Measurements from ENCODE around the gene CEBPB.
"Not testable (repeated sequence)": the region's sequence is repeated elsewhere in the genome, so short reads cannot be mapped to it uniquely, and the experiment has no call there.

CEBPB gene

DNA sequence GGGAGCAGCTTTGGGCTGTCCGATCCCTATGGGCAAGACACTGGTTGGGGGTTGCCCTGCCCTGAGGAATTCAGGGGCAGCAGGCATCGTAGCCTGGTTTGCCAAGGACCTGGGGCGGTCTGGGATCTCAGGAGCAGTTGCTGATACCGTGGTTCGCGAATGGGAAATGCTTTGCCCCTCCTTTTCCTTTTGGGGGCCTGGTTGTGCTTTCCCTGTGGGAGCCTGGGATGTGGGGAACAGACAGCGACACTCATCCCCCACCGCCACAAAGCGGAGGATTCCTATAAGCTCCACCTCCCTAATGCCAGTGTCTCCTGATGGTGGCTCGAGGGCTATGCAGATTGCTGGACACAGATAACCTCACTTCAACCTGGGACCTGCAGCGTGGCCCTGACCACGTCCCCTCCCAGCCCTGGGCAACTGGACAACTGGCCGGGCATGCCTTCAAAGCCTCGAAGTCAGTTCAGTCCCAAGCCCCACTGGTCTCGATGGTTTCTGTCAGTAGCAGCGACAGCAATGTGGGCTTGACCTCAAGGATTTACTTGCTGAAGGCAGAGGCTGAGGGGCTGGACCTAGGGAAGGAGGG, 3.3 kb downstream of the CEBPB start:
- DNase-seq, result no peak

DNA sequence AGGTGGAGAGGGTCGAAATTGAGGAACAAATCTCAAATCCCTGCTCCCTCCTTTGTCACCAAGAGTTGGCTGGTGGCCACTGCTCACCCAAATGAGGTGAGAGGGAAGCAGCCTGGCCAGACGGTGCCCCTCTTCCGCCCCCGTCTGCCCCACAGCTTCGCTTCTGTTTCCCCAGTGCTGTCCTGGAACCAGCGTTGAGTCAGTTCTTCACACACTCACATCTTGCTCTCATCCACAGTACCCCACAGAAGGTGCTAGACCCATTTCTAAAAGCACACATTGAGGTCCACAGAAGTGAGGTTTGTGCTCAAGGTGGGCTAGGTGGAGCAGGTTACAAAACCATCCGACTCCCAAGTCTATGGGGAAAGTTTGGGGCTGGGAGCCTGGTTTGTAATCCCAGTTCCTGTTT, 3.8 kb downstream of the CEBPB start:
- no peak for DNase-seq

DNA sequence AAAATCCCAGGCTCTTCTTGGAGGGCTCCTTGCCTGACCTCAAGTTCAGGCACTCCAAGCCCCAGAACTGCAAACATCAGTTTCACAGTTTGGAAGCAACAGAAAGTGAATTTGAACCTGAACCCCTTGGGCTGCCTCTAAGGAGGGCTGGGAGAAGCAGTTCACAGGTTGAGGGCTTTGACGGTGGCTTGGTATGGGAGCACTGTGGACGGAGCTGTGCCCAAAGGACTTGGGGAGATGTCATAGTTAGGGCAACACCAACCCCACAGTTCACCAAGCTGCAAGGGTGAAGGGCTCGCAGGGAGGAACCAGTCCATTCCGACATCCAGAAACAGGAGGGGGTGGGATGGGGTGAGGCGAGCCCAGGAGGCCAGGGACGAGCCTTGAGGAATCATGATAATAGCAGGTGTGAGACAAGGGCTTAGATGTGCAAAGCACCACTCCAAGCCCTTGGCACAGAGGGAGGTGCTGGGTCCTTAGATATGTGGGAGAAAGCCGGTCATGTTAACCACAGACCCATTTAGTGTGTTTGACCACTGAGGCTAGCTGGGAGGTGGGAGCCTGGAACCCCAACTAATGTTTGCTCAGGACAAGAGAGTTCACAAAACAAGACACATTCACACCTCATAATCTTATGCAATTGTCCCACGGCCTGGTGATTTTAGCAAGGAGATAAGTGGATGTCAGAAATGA, 4.3 kb downstream of the CEBPB start:
- DNase-seq, result no peak

DNA sequence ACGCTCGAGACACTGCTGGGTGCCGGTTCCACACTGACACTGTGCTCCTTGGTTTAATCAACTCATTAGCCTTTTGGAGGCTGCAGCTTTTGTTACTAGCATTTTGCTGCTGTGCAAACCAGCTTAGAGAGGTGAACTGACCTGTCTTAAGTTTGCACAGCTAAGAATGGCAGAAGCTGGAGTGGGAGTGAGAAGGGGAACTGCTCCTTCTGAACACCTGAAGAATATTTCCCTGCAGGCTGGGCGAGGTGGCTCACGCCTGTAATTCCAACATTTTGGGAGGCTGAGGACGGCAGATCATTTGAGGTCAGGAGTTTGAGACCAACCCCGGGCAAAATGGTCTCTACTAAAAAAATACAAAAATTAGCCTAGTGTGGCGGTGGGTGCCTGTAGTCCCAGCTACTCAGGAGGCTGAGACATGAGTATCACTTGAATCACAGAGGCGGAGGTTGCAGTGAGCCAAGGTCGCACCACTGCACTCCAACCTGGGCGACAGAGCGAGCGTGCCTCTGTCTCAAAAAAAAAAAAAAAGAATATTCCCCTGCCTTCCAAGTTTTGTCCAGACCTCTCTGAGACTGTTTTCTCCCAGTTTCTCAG, 5.0 kb downstream of the CEBPB start:
- no peak for DNase-seq

DNA sequence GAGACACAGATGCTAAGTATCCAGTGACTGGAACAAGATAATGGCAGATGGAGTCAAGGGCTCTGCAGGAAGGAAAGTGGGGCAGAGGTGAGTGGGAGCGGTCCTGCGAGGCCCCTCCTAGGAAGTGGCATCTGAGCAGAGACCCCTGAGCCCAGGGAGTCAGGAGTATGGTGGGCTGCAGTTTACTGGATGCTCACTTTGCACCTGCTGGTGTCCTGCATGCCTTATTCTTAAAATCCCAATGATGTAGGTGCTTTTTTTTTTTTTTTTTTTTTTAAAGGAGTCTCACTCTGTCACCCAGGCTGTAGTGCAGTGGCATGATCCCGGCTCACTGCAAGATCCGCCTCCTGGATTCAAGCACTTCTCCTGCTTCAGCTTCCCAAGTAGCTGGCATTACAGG, 5.6 kb downstream of the CEBPB start:
- DNase-seq, result no peak

DNA sequence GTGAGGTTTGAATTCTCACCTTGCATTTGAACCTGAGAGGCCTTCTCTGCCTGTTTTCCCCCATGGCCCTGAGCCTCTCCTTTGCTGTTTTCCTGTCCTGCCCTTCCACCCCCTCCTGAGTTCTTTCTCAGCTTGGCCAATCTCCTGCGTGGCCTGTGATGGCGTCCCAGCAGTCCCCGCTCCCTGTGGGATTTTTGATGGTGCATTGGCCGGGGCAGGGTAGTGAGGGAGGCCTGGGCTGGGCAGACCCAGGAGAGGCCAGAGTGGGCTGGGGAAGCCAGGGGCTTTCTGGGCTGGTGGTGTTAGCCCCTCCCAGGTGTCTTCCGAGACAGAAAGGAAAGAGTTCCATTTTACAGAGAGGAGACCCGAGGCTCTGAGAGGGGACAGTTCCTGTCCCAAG, 6.3 kb downstream of the CEBPB start:
- no peak for DNase-seq

DNA sequence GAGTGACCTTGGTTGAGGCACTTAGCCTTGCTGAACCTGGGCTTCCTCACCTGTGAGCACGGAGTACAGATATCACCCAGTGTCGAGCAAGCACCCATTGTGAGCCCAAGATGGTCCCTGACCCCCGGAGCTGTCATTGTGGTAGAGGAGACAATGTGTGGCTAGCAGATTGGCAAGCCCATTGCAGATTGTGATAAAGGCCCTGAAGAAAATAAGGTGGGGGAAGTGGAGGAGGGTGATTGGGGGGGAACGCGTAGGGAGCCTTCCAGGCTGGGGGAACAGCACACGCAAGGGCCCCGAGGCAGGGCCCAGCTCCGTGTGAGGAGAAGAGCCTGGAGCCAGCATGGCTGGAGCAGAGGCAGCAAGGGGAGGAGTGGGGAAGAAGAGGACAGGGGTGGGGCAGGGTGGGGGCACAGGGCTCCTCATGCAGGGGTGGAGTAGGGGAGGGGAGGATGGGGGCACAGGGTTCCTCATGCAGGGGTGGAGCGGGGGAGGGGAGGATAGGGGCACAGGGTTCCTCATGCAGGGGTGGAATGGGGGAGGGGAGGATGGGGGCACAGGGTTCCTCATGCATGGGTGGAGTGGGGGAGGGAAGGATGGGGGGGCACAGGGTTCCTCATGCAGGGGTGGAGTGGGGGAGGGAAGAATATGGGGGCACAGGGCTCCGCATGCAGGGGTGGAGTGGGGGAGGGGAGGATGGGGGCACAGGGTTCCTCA, 7.0 kb downstream of the CEBPB start:
- no peak for DNase-seq

DNA sequence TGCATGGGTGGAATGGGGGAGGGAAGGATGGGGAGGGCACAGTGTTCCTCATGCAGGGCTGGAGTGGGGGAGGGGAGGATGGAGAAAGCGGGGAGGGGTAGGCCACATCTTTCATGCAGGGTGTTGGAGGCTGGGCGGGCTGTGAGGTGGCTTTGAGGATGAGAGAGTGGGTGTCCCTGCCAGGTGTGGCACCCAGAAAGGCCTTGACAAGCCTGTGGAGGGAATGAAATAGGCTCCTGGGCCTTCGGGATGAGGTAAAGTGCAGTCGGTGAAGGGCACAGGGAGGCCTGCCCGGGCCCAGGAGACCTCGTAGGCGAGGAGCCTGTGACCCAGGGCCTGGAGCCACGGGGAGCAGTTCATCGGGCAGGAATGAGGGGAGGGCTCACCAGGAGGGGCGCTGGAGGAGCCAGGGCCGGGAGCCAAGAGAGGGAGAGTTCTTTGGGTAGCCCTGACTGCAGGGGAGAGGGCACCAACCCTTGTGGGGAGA, 7.6 kb downstream of the CEBPB start:
- no peak for DNase-seq

DNA sequence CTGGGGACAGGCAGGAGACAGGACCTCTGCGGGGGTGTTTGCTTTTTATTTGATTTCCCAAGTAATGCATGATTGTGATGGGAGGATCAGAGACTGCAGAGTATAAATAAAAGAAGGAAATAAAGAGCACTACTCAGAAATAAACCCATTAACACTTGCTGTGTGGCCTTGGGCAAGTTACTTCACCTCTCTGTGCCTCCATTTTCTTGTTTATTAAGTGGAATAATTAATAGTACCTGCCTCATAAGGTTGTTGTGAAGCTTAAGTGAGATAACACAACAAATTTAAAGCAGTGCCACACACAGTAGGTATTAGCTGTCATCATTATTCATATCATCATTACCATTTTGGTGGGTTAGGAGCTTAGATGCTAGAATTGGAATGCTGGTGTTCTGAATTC, 8.1 kb downstream of the CEBPB start:
- DNase-seq, result no peak

DNA sequence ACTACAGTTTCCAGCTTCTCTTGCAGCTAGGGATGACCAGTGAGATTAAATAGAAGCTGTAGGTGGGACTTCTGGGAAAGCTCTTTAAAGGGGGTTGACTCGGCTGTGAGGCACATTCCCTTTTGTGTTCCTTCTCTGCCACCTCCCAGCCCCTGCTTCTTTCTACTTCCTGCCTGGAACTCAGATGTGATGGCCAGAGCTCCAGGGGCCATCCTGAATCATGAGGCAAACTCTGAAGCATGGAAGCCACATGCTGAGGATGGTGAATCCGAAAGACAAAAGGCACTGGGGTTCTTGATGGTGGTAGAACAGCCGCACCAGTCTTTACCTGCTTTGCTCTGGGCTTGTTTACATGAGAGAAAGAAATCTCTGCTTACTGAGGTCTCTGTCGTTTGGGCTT, 9.1 kb downstream of the CEBPB start:
- no peak for DNase-seq

DNA sequence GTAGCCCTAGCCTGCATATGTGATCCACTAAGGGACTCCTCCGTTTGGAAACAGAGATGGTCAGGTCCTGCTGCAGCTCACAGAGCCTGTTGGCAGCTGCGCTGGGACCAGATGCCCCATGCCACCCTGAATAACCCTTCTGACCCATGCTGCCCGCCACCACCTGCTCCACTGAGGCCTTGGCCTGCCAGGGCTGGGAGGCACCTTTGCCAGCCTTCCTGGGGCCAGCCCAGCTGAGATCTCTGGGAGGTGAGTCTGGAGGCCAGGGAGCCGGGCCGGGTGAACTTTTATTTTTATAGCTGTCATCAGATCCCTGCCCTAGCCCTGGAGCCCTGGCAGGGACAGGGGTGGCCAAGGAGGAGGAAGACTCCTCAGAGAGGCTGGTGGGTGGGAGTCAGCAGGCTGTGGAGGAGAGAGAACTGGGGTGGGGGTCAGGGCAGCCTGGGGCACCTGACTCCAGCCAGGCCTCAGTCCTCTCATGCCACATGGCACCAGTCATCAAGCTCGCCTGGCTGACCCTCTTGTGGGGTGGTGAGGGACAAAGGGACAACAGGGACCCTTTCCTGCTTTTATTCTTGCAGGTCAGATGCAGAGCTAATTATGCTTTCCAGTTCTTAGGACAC, 10.0 kb downstream of the CEBPB start:
- no peak for DNase-seq

DNA sequence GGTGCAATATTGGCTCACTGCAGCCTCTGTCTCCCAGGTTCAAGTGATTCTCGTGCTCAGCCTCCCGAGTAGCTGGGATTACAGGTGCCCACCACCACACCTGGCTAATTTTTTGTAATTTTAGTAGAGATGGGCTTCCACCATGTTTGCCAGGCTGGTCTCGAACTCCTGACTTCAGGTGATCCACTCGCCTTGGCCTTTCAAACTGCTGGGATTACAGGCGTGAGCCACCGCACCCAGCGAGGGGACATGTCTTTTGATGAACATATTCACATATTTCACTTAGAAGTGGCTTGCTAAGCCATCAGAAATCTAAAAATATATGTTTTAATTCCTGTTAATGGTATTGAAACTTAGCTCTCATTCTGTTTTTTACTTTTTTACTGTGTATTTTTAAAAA, 11.1 kb downstream of the CEBPB start:
- DNase-seq, result not testable (repeated sequence)

DNA sequence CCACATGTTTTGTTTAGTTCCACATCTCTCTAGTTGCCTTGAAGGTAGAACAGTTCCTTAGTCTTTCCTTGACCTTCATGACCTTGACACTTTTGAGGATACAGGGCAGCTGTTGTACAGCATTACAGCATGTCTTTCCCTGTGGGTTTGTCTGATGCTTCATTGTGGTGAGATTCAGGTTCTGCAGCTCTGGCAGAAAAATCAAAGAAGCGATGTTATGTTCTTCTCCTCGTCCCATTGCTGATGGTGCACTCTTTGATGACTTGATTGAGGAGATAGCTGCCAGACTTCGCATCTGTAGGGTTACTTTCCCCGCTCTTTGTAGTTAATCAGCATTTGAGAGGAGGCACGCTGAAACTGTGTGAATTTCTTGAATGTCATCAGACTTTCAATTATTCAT, 12.0 kb downstream of the CEBPB start:
- no peak for DNase-seq

DNA sequence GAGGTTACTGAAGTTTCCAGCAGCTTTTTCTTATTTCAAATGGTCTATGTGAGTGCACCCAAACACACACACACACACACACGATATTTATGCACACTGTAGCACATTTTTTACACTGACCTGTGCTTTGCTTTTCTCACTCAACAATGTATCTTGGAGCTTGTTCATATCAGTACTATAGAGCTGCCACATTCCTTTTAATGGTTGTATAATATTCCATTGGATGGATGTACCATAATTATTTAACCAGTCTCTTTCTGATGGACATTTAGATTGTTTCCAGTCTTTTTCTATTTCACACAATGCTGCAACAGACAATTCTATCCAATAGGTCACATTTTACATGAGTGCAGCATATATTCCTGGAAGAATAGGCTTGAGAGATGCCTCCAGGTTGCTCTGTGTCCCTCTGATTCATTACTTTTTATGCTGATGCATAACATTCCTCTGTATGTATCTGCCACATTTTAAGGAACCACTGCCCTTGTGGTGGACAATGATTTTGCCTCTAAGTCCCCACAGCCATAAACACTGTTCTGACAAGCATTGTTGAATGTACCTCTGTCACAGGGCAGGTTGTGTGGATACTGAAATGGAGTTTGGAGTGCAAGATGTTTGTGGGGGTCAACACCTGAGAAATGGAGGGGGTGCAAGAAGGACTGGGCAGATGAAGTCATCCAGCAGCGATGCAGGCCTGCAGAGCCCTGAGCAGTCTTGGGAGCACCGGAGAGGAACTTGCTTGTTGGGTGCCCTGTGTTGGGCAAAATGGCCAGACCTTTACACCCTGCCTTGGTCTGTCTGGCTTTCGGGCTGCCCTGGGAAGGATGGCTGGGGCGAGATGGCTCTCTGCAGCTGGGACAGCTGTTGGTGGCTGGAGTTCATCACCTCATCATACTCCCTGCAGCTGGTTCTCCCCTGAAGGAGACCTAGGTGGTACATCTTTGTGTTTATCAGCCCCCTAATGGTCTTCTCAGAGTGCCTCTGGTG, 13.6 kb downstream of the CEBPB start:
- no peak for DNase-seq

DNA sequence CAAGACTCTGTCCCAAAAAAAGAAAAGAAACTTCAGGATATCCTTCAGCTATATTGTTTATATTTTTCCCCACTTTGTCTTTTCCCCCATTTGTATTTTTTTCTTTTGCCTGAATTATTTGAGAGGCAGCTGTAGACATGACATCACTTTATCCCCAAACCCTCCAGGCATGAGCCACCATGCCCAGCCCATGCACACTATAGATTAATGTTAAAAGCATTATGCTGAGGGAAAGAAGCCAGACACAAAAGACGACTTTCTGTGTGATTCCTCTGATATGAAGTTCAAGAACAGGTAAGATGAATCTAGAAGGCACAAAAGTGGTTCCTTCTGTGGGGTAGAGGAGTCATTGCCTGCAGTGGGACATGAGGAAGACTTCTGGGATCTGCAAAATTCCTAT, 16.4 kb downstream of the CEBPB start:
- no peak for DNase-seq

DNA sequence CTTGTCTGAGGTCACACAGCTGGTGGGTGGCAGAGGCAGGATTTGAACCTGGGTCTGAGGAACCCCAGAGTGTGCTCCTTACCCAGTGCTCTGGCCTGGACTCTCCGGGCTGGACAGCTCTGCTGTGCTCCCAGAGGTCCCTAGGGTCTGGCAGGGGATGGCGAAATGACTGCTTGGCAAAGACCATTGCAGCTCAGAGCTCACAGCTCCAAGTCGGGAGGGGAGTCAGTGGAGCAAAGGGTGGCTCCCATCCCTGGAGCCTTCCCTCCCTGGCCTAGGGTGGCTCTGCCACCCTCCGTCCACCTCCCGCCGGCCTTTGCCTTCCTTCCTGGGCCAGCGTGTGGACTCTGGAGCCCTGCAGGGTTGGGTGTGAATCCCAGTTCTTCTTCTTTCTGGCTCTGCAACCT, 17.5 kb downstream of the CEBPB start:
- no peak for DNase-seq

DNA sequence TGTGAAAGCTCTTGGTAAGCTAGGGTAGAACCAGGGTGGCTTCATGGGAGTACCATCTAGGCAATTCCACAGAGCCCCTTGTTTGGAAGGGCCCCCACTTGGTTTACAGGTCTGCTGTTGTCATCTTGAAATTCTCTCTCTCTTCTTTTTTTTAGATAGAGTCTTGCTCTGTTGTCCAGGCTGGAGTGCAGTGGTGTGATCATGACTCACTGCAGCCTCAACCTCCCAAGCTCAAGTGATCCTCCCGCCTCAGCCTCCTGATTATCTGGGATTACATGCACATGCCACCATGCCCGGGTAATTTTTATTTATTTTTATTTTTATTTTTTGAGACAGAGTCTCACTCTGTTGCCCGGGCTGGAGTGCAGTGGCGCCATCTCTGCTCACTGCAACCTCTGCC, 18.2 kb downstream of the CEBPB start:
- not testable (repeated sequence) for DNase-seq

DNA sequence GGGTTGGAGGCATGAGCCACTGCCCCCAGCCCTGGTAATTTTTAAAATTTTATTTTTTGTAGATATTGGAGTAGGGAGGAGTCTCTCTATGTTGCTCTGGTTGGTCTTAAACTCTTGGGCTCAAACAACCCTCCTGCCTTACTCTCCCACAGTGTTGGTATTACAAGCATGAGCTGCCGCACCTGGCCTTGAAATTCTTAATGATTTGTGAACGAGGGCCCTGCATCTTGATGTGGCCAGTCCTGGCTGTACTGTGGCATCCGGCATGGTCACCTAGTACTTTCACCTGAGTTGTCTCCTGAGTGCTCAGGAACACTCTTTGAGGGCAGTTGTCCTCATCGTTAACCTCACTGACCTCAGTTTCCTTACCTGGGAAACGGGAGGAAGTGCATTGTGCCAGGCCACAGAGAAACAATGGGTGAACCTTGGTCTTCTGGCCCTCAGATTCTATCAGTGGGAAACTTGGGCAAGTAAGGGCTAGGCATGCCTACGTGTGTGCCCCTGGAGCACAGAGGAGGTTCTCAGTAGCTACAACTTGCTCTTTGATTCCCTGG, 19.5 kb downstream of the CEBPB start:
- no peak for DNase-seq

DNA sequence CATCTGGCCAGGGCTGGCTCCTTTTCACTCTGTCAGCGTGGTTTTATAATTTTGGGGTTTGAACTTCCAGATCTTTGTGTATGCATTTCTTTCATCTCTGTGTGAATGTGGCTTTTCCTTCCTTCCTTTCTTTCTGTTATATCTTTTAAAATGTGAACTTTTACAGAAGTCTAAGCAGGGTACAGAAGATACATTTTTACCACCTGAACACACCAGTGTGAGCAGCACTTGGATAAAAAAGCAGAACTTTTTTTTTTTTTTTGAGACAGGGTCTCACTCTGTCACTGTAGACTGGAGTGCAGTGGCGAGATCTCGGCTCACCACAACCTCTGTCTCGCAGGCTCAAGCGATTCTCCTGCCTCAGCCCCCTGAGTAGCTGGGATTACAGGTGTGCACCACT, 20.5 kb downstream of the CEBPB start:
- DNase-seq, result no peak

DNA sequence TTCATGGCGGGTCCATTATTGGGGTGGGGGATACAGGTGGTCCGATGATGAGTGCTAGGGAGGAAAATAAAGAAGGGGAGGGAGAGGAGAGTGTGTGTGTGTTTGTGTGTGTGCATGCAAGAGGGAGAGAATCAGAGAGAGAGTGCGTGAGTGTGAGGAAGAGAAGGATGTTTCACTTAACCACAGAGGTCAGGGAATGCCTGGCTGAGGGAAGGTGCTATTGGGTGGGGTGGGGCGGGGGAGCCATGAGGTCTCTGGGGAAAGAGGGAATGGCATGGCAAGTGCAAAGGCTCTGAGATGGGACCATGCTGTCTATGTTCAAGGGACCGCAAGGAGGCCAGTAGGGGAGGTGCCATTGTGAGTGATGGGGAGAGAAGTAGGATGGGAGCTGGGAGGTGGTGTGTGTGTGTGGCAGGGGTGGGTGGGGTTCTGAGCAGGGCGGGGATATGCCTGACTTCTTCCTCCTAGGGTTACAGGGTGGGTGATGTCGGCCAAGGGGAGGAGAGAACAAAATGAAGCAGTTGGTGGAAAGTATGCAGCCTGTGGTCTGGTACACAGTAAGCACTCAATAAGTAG, 23.0 kb downstream of the CEBPB start:
- no peak for DNase-seq

DNA sequence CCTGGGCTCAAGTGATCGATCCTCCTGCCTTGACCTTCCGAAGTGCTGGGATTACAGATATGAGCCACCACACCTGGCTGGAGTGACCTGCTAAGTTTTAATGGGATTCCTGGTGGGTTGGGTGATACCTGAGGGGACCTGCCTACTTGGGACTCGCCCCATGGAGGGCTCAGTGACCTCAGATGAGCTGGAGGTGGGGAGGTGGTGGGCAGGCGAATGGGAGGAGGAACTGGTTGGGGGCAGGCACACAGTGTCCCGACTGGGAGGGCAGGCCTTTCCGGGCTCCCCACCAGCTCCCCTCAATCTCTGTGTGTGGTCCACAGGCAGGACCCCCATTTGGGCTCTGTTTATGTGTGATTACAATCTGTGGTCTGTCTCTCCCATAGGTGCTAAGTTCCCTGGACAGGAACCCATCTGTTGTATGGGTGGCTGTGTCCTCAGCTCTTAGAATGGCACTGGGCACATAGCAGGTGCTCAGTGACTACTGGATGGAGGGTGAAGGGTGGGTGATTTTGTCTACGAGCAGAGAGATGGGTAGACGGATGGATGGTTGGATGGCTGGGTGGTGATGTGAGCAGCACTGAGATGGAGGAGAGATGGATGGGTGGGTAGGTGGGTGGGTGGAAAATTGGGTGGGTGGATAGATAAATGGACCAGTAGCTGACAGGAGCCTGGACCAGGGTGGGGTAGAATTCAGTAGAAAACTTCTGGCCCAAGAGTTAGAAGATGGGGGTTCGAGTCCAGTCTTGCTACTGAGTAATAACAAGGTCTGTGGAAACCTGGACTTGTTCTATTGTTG, 23.8 kb downstream of the CEBPB start:
- no peak for DNase-seq
